WERI-Rb-1 (cell line): ENCODE results near the gene VAV2.

Source experiments
- DNase-seq: peaks from one replicate; pipeline ENCODE4 v3.0.0-alpha.2; 2020
- H3K27ac ChIP-seq: fragments of 250-450 bp; sonication (Bioruptor Pico); 2 replicates; pipeline ENCODE4 v1.5.1; 2020; ENCODE audit warnings: mild to moderate bottlenecking, moderate library complexity
- H3K27me3 ChIP-seq: fragments of 250-450 bp; sonication (Bioruptor Pico); 2 replicates; pipeline ENCODE4 v1.5.1; 2021; ENCODE audit warnings: mild to moderate bottlenecking, low read depth, moderate library complexity; ENCODE audit not compliant: insufficient read depth, severe bottlenecking
- H3K36me3 ChIP-seq: fragments of 250-450 bp; sonication (Bioruptor Pico); 2 replicates; pipeline ENCODE4 v1.5.1; 2020; ENCODE audit warnings: mild to moderate bottlenecking, moderate library complexity
- H3K4me3 ChIP-seq: 2 replicates; pipeline ENCODE4 v1.5.1; 2011; ENCODE audit warnings: low read depth, mild to moderate bottlenecking, control low read depth, low read length
- H3K9me3 ChIP-seq: fragments of 250-450 bp; sonication (Bioruptor Pico); 2 replicates; pipeline ENCODE4 v1.5.1; 2021; ENCODE audit warnings: mild to moderate bottlenecking, moderate library complexity; ENCODE audit not compliant: severe bottlenecking
- CTCF ChIP-seq: IDR thresholded peaks from 2 replicates; pipeline ENCODE4 v1.5.1; 2011; ENCODE audit warnings: low read depth, mild to moderate bottlenecking, control low read depth, inconsistent platforms, low read length

Gene VAV2

GRCh38 chr9:133779081-133779480, 213.0 kb downstream of the VAV2 start:
- peaks cover 76% of the 10 kb centered on the region for H3K36me3 ChIP-seq
- no peaks in the 10 kb centered on the region for H3K27me3 ChIP-seq
- no peak for TF ChIP-seq CTCF
- no peak overlapping the region for H3K27ac ChIP-seq
- DNase-seq, result no peak
- H3K4me3 ChIP-seq, result no peak overlapping the region
- peaks cover 3% of the 10 kb centered on the region for H3K9me3 ChIP-seq

GRCh38 chr9:133778336-133779013, 213.6 kb downstream of the VAV2 start:
- H3K4me3 ChIP-seq, result no peak overlapping the region
- H3K27ac ChIP-seq, result no peak overlapping the region
- TF ChIP-seq CTCF, result no peak
- no peak for DNase-seq
- no peaks in the 10 kb centered on the region for H3K27me3 ChIP-seq
- H3K36me3 ChIP-seq, result peaks cover 80% of the 10 kb centered on the region
- peaks cover 6% of the 10 kb centered on the region for H3K9me3 ChIP-seq

- DNase-seq, result no peak
Observed at GRCh38 chr9:133777871-133778270, 214.3 kb downstream of the VAV2 start.

GRCh38 chr9:133777068-133777791, 214.9 kb downstream of the VAV2 start:
- TF ChIP-seq CTCF, result no peak
- no peak for DNase-seq
- H3K27me3 ChIP-seq, result no peaks in the 10 kb centered on the region
- peaks cover 6% of the 10 kb centered on the region for H3K9me3 ChIP-seq
- no peak overlapping the region for H3K4me3 ChIP-seq
- H3K27ac ChIP-seq, result no peak overlapping the region
- H3K36me3 ChIP-seq, result peaks cover 74% of the 10 kb centered on the region

More at GRCh38 chr9:133777871-133778270, 214.3 kb downstream of the VAV2 start:
- no peak overlapping the region for H3K4me3 ChIP-seq
- H3K27me3 ChIP-seq, result no peaks in the 10 kb centered on the region
- peaks cover 80% of the 10 kb centered on the region for H3K36me3 ChIP-seq
- peaks cover 6% of the 10 kb centered on the region for H3K9me3 ChIP-seq
- TF ChIP-seq CTCF, result no peak
- H3K27ac ChIP-seq, result no peak overlapping the region

- Histone ChIP-seq H3K36me3 (peaks cover 75% of the 10 kb centered on the region), H3K9me3 (peaks cover 6% of the 10 kb centered on the region), H3K27me3 (no peaks in the 10 kb centered on the region), H3K27ac (no peak overlapping the region), H3K4me3 (no peak overlapping the region)
- TF ChIP-seq CTCF, result no peak
- no peak for DNase-seq
Observed at GRCh38 chr9:133775951-133776905, 215.9 kb downstream of the VAV2 start.
